Suprapubic skin (tissue), 3 donors: ENCODE results near the gene COX6B2.

Experiments used
- CTCF ChIP-seq, 2 donors: fragments of 200-600 bp in 1 of 2; fragments of 450-650 bp in 1 of 2; sonication (generic) in 1 of 2; IDR thresholded peaks; one replicate each; pipeline ENCODE4 v1.5.1; 2016 to 2019; ENCODE audit warnings: antibody characterized with exemption in 2 of 2, mild to moderate bottlenecking in 1 of 2, moderate library complexity in 1 of 2
- EP300 ChIP-seq: sonication (generic); formaldehyde crosslinking; IDR thresholded peaks from one replicate; pipeline ENCODE4 v1.6.1; 2017; ENCODE audit warnings: antibody characterized with exemption
- POLR2A ChIP-seq, 2 donors: fragments of 450-650 bp; IDR thresholded peaks; one replicate each; pipeline ENCODE4 v1.6.1; 2017; ENCODE audit warnings: antibody characterized with exemption in 2 of 2, mild to moderate bottlenecking in 2 of 2, moderate library complexity in 2 of 2

DNA sequence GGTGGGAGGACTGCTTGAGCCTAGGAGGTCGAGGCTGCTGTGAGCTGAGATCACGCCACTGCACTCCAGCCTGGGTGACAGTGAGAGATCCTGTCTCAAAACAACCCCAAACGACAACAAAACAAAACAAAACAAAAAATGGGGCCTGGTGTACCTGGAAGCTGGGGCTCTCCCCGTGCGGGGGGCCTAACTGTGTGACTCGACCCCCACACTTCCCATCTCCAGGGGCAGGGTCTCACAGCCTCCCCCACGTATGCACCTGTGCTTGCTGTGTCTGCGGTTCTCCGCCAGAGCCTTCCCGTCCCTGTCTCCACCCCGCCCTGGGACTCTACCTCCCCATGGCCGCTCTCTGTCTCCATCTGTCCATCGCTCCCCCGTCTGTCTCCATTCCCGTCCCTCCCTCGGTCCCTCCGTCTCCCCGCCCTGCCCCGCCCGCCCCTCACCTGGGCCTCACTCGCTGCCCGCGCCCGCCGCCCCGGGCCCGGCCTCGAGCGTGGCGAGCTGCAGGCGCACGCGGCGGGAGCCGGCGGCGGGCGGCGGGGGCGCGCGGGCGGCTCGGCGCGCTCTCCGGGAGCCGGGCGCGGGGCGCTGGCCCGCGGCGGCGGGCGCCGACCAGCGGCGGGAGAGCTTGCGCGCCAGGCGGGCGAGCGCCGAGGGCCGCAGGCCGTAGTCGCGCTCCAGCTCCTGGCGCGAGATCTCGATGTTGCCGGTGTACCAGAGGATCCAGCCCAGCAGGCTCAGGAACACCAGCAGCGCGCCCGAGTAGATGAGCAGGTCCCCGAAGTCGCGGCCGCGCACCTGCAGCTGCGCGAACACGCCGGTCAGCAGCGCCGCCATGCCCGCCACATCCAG is 29.0 kb upstream of the COX6B2 start:
- TF ChIP-seq CTCF (IDR thresholded peaks at IDR 0.05), result no peak
- no peak for TF ChIP-seq POLR2A (IDR thresholded peaks at IDR 0.05)
- no peak for TF ChIP-seq EP300
